Fibroblast of skin of abdomen (primary cell): Measurements from ENCODE around the gene JMJD8.
"Not testable (repeated sequence)": the region's sequence is repeated elsewhere in the genome, so short reads cannot be mapped to it uniquely, and the experiment has no call there.

ENCODE experiments used
- DNase-seq: peaks from one replicate; pipeline ENCODE4 v3.0.0-alpha.2; 2013

Gene JMJD8

GRCh38 chr16:692356-693108 lies 8.4 kb upstream of the JMJD8 start:
- no peak for DNase-seq

- not testable (repeated sequence) for DNase-seq
These were observed 7.1 kb upstream of the JMJD8 start for GRCh38 chr16:691242-691641.

- DNase-seq = no peak
These were observed 5.2 kb upstream of the JMJD8 start for GRCh38 chr16:689175-689897.

GRCh38 chr16:687499-687898 lies 3.4 kb upstream of the JMJD8 start:
- DNase-seq = no peak

- DNase-seq = no peak
These were observed 2.5 kb upstream of the JMJD8 start for GRCh38 chr16:686459-687260.

GRCh38 chr16:685967-686366 lies 1.8 kb upstream of the JMJD8 start:
- DNase-seq = peak; percentile 20

GRCh38 chr16:684961-685696 lies 995 bp upstream of the JMJD8 start:
- DNase-seq = no peak

- no peak for DNase-seq
These were observed 601 bp downstream of the JMJD8 start for GRCh38 chr16:683396-684070.

GRCh38 chr16:682493-683395 lies 1.4 kb downstream of the JMJD8 start:
- DNase-seq = no peak

GRCh38 chr16:681746-682427 lies 2.2 kb downstream of the JMJD8 start:
- no peak for DNase-seq

- peak; percentile 26 for DNase-seq
These were observed 3.0 kb downstream of the JMJD8 start for GRCh38 chr16:680967-681745.

- DNase-seq = no peak
These were observed 3.5 kb downstream of the JMJD8 start for GRCh38 chr16:680625-680945.

GRCh38 chr16:679814-680624 lies 4.1 kb downstream of the JMJD8 start, which contains the start of gene STUB1:
Gene STUB1, plus strand, starts transcription at chr16:680410. Its CDS starts 116 bp downstream, at chr16:680526.
- DNase-seq = peak; percentile 85

GRCh38 chr16:678858-679813 lies 5.0 kb downstream of the JMJD8 start:
- peak; percentile 55 for DNase-seq

GRCh38 chr16:678209-678857 lies 5.8 kb downstream of the JMJD8 start:
- DNase-seq = no peak

- DNase-seq = no peak
These were observed 6.6 kb downstream of the JMJD8 start for GRCh38 chr16:677316-678190.
